ENCODE results near the gene RNF144B.

Gene RNF144B

GRCh38 chr6:18489335-18489734, 102.2 kb downstream of the RNF144B start:
- no peak for DNase-seq

GRCh38 chr6:18491308-18492045, 104.3 kb downstream of the RNF144B start:
- DNase-seq = no peak

DNA sequence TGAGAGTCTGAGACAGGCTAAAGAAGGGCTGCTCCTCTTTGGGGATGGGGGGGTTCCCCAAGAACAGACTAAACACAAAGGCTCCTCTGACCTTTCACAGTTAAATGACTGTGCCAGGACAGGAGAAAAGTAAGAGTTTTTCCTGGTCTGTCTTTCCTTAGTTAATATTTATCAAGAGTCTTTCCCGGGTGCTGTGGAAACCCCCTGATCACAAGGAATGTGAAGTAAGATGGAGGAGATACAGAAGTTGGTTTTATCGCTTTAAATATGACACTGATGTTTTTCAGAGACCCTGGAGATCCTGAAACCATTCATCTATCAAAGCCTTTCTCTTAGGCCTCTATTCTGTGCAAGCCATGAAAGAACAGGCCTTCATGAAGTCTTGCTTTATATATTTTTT, 105.8 kb downstream of the RNF144B start:
- DNase-seq = no peak

DNA sequence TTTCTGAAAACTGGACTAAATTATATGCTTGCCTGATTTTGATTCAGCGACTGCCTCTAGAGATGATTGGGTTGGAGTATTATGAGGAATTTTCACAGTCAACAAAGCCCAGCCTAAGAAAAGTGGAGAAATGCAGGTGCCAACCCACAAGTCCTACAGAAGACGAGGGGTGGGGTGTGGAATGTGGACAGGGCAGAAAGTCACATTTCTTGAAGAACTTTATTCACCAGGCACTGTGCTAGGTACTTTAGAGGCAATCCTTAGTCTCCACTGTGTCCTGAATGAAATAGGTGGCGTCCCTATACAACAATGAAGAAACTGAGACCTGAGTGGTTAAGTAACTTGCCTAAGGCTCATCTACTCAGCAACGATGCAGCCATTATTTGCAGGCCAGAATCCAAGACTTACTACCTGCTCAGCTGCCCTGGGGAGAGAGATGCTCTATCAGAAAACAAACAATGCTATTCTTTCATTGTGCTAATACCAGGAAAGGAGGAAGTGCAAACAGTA, 106.3 kb downstream of the RNF144B start:
- DNase-seq = no peak

DNA sequence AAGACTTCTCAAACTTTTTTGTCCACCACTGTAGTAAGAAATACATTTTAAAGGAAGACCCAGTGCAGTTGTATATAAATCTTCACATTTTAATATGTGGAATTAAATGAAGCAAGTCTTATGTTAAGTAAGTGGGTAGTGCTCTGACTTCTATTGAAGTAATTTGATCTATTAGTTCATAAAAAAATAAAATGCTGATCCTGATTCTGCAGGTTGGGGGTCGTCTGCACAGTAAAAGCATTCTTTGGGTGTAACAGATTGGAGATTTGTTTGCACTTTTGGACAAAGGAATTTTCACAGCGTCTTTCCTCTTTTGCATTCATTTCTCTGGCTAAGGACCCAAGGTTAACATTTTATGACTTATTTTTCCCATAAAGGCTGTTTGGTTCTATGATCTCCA, 106.8 kb downstream of the RNF144B start:
- no peak for DNase-seq

DNA sequence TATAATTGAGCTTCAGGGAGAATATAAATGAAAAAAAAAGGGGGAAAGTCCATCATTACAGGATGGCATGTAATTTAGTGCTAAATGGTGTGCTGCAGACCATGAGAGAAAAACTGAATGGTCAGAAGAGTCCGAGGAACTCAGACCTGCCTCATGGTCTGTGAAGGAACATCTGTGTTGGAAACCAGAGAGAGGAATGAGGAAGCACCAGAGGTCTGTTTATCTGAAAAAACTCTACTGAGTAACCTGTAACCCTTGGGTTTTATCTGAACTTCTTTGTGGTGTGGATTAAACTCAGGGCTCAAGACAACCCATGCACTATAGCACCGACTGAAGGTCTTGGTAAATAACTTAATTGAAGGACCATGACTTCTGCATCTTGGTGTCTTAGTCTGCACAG, 108.1 kb downstream of the RNF144B start:
- DNase-seq = no peak

- DNase-seq = no peak
Observed at GRCh38 chr6:18496462-18496861, 109.3 kb downstream of the RNF144B start.

DNA sequence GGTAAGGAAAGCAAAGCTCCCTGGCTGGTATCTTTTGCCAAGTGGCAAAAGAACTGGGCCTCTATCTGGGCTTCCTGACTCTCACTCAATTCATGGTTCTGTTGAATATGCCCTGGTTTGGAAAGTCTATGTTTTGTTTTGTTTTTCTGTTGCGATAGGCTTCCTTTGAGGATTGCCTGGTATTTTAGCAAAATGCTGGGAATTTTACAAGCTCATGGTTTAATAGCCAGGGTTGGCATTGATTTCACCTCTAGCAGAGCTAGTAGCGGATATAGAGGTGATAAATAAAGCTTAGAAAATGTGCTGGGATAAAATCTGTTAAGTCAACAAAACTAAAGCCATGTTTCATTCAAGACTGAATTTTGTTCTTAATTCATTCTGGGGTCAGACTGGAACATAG, 109.9 kb downstream of the RNF144B start:
- no peak for DNase-seq

GRCh38 chr6:18498408-18498807, 111.3 kb downstream of the RNF144B start:
- no peak for DNase-seq

GRCh38 chr6:18500921-18501662, 113.9 kb downstream of the RNF144B start:
- no peak for DNase-seq

DNA sequence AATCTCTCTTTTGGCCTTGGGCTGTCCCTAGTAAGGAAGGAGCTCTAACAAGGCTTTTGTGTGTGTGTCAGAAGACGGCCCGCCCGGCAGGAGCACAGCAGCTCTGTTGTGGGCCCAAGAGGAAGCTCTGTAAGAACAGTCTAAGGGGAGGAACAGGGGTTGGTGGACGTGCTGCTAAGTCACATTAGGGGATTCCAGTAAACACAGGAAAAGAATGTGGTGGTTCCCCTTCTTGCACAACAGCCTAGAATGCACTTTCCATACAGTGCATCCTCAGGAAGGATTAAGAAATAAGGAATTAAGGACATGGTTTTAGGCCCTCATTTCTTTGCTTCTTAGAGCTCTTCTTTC, 114.5 kb downstream of the RNF144B start:
- peak; percentile 89 to 93 for DNase-seq

- DNase-seq = no peak
Observed at GRCh38 chr6:18503206-18503592, 116.0 kb downstream of the RNF144B start.

DNA sequence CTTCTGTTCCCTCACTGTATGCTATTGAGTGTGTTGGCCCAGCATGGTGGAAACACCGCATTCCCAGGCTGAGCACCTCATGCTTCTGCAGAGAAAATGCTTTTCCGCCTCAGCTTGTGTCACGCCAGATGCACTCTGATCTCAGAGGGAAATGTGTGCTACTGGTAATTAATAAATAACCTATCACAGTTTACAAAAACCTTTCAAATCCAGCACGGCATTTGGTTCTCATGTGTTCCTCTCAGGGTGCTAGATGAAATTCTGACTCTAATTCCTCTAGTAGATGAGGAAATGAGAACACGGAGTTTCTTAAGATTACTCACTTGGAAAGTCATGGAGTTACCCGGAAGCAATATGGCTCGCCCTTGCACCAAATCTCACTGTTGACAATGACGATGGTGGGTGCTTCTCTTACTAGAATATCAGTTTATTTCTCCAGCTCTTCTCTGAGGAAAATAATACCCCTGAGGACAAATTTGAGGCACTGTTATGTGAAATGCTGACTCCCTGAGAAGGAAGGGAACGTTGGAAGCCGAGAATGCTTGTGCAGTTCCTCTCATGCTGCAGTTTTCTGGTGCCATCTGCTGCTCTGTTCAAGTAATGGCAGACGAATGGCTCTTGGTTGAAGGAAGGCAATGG, 116.6 kb downstream of the RNF144B start:
- peak; percentile 81 to 87 for DNase-seq

DNA sequence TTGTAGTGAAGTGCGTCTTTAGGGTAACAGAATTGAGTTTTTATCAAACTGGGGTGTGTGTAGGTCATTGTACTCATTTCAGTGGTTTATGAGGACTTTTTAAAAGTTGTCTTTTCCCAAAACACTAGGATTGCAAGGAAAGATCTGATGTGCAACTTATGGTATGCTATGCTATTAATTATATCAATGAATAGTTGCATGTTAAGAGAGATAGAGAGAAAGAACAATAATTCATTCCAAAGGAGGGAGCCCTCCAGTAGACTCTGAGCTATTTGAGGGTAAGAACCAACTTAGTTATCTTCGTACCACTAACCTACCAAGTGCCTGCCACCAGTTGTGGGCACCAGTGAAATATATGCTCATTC, 117.1 kb downstream of the RNF144B start:
- DNase-seq = no peak

DNA sequence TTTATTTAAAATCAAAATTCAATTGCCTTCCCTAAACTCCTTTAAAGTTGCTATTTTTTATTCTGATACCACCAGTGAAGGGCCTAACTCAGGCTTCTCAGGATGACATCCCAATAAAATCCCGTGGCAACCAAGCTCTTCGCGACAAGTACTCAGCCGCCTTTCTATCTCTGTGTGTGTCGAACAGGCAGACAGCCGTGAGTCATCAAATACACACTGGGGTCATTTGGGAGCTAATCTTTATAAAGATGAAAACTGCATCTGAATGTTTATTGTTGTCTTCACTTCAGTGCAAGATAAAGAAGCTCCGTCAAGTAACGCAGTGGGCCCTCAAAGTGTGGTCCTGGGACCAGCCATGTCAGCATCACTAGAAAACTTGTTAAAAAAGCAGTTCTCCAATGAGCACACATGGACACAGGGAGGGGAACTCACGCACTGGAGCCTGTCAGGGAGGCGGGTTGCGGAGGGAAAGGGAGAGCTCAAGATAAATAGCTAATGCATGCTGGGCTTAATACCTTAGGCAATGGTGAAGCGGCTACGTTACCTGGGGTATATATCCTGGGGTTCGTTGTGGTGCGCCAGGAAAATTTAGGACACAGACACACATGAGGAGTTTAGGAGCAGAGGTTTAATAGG, 119.3 kb downstream of the RNF144B start:
- no peak for DNase-seq

DNA sequence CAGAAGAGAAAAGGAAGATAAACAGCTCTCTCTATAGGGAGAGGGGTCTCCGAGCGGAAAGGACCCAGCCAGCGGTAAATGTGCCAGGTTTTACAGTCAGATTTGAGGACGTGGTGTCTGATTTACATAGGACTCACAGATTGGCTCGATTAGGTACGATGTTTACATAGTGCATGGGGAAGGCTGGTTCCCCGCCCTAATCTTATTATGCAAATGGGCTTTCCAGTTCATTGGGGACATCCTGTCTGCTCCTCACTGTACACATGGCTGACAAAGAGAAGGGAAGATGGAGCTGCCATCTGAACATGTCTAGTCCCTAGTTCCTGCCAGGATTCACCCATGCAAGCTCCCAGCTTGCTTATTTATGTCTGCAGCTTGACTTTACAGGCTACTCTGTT, 119.9 kb downstream of the RNF144B start:
- DNase-seq = no peak

DNA sequence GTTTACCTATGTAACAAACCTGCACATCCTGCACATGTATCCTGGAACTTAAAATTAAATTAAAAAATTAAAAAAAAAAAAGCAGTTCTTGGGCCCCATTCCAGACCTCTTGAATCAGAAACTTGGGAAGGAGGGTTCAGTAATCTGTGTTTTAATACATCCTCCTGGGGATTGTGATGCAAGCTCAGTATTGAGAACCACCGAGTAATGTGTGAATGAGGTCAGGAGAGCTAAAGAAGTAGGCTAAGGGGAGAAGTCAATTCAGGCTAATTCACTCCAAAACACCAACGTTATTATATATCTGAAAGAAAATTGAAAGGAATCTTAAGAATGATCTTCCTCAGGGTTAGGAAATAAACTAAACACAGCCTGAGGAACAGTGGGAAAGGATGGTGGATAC, 120.4 kb downstream of the RNF144B start:
- DNase-seq = no peak

- DNase-seq = no peak
Observed at GRCh38 chr6:18509871-18510643, 122.9 kb downstream of the RNF144B start.

DNA sequence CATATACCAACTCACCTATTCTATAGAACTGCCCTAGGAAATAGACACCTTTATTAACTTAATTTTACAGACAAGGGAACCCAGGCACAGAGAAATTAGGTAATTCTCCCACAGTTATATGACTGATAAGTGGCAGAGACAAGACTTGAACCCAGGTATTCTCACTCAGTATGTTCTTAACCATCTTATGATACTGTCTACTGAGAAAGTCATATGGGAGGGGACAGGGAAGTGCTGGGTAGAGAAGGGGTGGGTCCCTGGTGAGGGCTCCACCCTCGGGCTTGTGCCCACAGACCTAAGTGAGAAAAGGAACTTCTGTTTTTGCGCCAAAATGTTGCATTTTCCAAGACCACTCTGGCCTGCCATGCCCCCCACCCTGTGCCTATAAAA, 123.5 kb downstream of the RNF144B start:
- DNase-seq = peak; percentile 16 to 20

DNA sequence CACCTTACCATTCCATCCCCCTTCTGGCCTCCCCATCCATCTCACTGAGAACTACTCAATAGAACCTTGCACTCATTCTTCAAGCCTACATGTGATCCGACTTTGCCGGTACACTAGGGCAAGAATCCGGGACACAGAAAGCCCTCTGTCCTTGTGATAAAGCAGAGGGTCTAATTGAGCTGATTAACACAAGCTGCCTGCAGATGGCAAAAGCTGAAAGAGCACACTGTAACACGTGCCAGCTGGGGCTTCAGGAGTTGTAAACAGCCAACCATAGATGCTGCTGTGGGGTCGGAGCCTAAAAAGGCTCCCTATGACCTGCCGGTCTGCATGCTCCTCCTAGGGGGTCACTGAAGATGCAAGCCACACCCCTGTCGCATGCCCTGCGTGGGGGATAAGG, 124.1 kb downstream of the RNF144B start:
- no peak for DNase-seq

DNA sequence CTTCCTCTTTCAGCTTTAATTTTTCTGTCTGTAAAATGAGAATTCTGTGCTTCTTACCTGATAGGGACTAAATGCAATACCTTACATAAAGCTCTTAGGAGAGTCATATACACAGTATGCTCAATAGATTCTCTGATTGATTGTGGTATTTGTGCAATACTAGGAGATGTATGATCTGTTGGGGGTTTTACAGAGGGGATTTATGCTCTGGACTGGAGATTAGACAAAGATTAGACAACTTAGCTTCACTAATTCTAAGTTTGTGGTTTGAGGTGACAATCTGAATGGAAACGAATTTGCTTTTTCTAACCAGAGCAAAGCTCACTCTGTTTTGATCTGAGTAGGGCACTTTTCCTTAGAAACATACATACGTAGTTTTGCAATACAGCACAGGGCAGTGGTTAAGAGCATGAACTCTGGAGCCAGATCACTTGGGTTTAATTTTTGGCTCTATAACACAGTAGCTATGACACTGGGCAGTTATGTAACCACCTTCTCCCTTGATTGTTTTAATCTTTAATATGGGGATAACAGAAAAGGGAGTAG, 126.2 kb downstream of the RNF144B start:
- no peak for DNase-seq

- no peak for DNase-seq
Observed at GRCh38 chr6:18514180-18514579, 127.0 kb downstream of the RNF144B start.

All from inflammatory macrophage (primary cell).